Pancreas (tissue), 10 donors: Measurements from ENCODE around the gene ARHGAP6. TPM values are rescaled to one million over a fixed set of nuclear protein-coding genes. Genes with fewer than 3 reads are reported as not detected.
A peak's percentile ranks its signal among the peaks of the same experiment; 100 is the strongest.

Experiments
- ATAC-seq, 4 donors: fragments of 200-7000 bp; cut with Tn5 transposase; one replicate each; pipeline versions ENCODE4 v1.8.0 to v1.9.1; 2020; ENCODE audit warnings: mild to moderate bottlenecking in 4 of 4, moderate library complexity in 4 of 4
- DNase-seq, 6 donors: peaks; one replicate each; pipeline ENCODE4 v3.0.0-alpha.2; 2020
- FAIRE-seq: peaks from 2 replicates; lab custom pipeline; 2012; peaks lifted over from hg19 to GRCh38; lab: Jason Lieb, UNC
- H3K27ac ChIP-seq, 4 donors: fragments of 200-600 bp; sonication (generic); 1 replicate in 3 of 4; 2 replicates in 1 of 4; pipeline versions ENCODE4 v1.5.0 to v1.8.0; 2020
- H3K27me3 ChIP-seq, 4 donors: fragments of 200-600 bp; one replicate each; pipeline ENCODE4 v1.8.0; 2021
- H3K36me3 ChIP-seq, 3 donors: fragments of 200-600 bp; sonication (generic) in 1 of 3; one replicate each; pipeline versions ENCODE4 v1.5.0 to v1.8.0; 2020 to 2021
- H3K4me1 ChIP-seq, 3 donors: fragments of 200-600 bp; one replicate each; pipeline ENCODE4 v1.8.0; 2021
- H3K4me3 ChIP-seq, 4 donors: fragments of 200-600 bp; sonication (generic) in 2 of 4; one replicate each; pipeline versions ENCODE4 v1.5.0 to v1.8.0; 2020 to 2021
- H3K9me3 ChIP-seq, 4 donors: fragments of 200-600 bp; one replicate each; pipeline ENCODE4 v1.8.0; 2021
- WGBS, 2 donors: extraction: QIAGEN DNeasy Blood & Tissue Kit; methylation state at CpG; one replicate each; pipeline ENCODE4 v1.1.7; 2013; 5-methylcytosine and 5-hydroxymethylcytosine counted together
- intact Hi-C, 3 donors: fragments of 100-400 bp; cut with DNase I; formaldehyde crosslinking; loops; one replicate each; pipeline versions ENCODE4 v1.11.1 to v1.14.2; 2022
- polyA plus RNA-seq, 2 donors: library from polyadenylated mRNA; stranded (reverse); fragments of 200-250 nt; gene quantifications; one replicate each; pipeline ENCODE4 v1.2.3, GENCODE V29; 2013
- total RNA-seq, 6 donors: library from RNA; stranded (reverse); fragmentation: NEBNext Ultra II Directional in 4 of 6; extraction: Animal tissue kit (Norgen Biotek cat#: 25700) in 4 of 6; gene quantifications; one replicate each; pipeline versions ENCODE4 v1.2.1 to v1.2.4, GENCODE V29; 2021 to 2023
- TF ChIP-seq, protein P1 (sequence below), 4 donors: fragments of 200-600 bp; sonication (generic) in 3 of 4; IDR thresholded peaks; one replicate each; pipeline versions ENCODE4 v1.5.0 to v1.8.0; 2021; ENCODE audit warnings: antibody characterized with exemption in 4 of 4
- donor health status: healthy with polysubstance abuse.
- donor health status: DM: no; HTN: no; CAD: no; lungs with moderate emphysema.
- donor health status: DM: no; HTN: no; CAD: no.
- donor health status: control.
- donor health status: control.
- donor health status: Bipolar disorder and iron deficiency.
- donor health status: DM: yes; HTN: yes; CAD: no.
- donor health status: DM: no; HTN: no; CAD: no.
- donor health status: DM: no; HTN: no; CAD: no.
- donor health status: DM: yes; HTN: yes; CAD: no.

ARHGAP6 gene
- total and polyA plus RNA-seq, 8 donors: 0.79 to 3.3 (median 1.1) TPM

DNA sequence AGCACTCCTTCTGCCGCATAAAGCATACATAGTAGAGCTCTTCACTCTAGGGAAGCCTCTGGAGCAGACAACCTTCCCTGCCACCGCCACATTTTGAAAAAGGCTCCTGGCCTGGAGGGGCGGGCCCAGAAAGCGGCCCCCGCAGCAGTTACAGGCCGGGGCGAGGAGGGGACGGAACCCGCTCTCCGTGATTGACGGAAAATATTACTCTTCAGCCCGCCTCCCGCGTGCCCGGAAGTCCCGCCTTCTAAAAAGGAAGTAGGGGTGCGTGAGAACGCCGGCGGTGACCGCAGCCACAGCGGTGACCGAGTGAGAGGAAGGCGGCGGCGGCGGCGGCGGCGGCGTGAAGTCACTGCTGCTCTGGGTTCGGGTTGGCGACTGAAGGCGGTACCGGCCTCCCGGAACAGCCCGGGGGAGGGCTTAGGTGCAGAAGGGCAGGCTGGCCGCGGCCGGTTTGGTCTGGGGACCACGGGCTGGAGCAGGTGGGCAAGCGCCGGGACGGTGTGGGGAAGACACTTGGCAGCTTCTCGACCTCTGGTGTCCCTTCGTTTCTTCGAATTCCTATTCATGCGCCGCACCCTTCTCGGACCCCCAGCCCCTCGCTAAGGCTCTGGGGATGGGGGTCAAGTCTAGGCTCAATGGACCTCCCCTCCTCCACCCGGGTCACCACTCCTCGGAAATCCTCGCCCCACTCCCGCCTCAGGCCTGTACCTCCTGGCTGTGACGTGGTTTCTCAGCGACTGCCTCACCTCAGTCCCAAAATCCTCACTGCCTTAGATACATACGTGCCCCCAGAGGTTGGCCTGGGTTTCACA, 554.5 kb downstream of the ARHGAP6 start, which contains the start of gene HCCS:
HCCS (plus strand) TSS at position 296 of the 815 bp plus-strand sequence. CDS start 729 bp downstream, outside the sequence.
- FAIRE-seq: peak; percentile 87
- intact Hi-C loops: no loop called here

DNA sequence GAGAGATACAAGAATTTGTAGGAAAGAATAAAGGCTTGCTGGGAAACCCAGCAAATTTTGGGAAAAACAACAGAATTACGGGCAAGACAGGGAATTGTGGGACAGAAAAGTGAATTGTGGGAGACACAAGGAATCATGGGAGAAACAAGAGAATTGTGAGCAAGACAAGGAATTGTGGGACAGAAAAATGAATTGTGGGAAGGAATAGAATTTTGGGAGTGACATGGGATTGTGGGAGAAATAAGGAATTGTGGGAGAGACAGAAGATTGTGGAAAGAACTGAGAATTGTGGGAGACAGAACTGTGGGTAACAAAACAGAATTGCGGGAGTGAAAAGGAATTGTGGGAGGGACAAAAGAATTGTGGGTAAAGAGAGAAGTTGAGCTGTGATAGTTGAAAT, 555.8 kb downstream of the ARHGAP6 start:
- FAIRE-seq (no peak), DNase-seq (no peak), ATAC-seq (no peak)
- no peak overlapping the region for H3K27ac ChIP-seq
- H3K9me3 ChIP-seq: no peaks in the 10 kb centered on the region
- no peak overlapping the region for H3K4me3 ChIP-seq
- no peaks in the 10 kb centered on the region for H3K4me1 ChIP-seq
- peaks cover 0 to 3% (median 0%) of the 10 kb centered on the region in 4 donors for H3K27me3 ChIP-seq
- WGBS, 2 donors: 80 to 89% methylated on average over 2 of the region's 2 CpGs
- H3K36me3 ChIP-seq: no peaks in the 10 kb centered on the region
- TF ChIP-seq, protein P1, sequence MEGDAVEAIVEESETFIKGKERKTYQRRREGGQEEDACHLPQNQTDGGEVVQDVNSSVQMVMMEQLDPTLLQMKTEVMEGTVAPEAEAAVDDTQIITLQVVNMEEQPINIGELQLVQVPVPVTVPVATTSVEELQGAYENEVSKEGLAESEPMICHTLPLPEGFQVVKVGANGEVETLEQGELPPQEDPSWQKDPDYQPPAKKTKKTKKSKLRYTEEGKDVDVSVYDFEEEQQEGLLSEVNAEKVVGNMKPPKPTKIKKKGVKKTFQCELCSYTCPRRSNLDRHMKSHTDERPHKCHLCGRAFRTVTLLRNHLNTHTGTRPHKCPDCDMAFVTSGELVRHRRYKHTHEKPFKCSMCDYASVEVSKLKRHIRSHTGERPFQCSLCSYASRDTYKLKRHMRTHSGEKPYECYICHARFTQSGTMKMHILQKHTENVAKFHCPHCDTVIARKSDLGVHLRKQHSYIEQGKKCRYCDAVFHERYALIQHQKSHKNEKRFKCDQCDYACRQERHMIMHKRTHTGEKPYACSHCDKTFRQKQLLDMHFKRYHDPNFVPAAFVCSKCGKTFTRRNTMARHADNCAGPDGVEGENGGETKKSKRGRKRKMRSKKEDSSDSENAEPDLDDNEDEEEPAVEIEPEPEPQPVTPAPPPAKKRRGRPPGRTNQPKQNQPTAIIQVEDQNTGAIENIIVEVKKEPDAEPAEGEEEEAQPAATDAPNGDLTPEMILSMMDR (IDR thresholded peaks at IDR 0.05): no peak
- intact Hi-C loops: no loop called here

More for the DNA sequence above, 554.5 kb downstream of the ARHGAP6 start, which contains the start of gene HCCS:
- Histone ChIP-seq H3K4me1 (no peaks in the 10 kb centered on the region), H3K27ac (peak within 1 kb of the TSS; percentile 33 to 66 (median 56)), H3K36me3 (no peaks in the 10 kb centered on the region), H3K9me3 (no peaks in the 10 kb centered on the region), H3K27me3 (no peaks in the 10 kb centered on the region), H3K4me3 (peak within 1 kb of the TSS; percentile 41 to 58 (median 52))
- 0 to 31% methylated on average over 55 to 58 of the region's 58 CpGs for WGBS, 2 donors
- ATAC-seq: peak; percentile 98 to 99 (median 98)
- peak; percentile 76 to 91 (median 80) for DNase-seq
- TF ChIP-seq, protein P1 (IDR thresholded peaks at IDR 0.05): no peak

DNA sequence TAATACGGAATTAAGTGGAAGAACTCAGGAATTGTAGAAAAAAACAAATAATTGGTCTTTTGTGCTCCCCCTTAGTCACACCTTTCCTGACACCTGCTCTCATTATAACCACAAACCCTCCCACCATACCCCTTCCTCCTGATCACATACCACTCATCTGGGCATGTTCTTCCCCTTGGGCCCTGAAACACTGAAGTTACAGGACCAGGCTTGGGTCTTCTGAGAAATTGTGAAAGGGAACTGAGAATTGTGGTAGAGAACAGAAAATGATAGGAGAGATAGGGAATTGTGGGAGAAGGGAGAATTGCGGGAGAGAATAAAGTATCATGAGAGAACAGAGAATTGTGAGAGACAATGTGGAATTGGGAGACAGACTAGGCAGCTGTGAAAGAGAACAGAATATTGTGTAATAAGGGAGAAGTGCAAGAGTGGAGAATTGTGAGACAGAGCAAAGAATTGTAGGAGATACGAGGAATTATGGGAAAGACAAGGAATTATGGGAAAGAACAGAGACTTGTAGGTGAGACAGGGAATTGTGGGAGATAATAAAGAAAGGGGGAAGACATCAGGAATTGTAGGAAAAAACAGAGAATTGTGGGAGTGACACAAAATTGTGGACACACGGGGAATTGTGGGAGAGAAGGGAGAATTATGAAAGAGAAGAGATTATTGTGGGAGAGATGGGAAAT, 557.3 kb downstream of the ARHGAP6 start:
- intact Hi-C loops: no loop called here
- WGBS, 2 donors: 74 to 86% methylated on average over 4 of the region's 4 CpGs
- DNase-seq (no peak), FAIRE-seq (no peak), ATAC-seq (no peak)
- no peaks in the 10 kb centered on the region for H3K9me3 ChIP-seq
- no peak overlapping the region for H3K27ac ChIP-seq
- H3K27me3 ChIP-seq: peaks cover 0 to 3% (median 0%) of the 10 kb centered on the region in 4 donors
- no peaks in the 10 kb centered on the region for H3K4me1 ChIP-seq
- TF ChIP-seq, protein P1 (IDR thresholded peaks at IDR 0.05): no peak
- H3K36me3 ChIP-seq: no peaks in the 10 kb centered on the region
- H3K4me3 ChIP-seq: no peak overlapping the region

DNA sequence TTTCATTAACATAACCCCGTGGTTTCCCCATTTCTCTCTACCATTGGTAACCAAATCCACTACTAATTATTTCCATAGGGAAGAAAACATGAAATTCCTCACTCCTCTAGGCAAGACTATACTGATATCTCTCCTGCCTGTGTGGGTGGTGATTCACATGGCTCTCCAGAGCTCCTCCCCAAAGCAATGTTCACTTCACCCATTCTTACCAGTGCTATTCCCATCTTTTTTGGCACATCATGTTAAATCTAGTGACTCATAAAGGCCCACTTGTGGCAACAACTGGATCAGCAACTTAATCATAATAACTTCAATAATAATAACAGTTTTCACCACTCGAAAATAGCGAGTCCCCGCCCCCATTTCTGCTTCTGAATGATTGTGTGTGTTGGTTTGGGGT, 560.6 kb downstream of the ARHGAP6 start:
- ATAC-seq (no peak), DNase-seq (no peak), FAIRE-seq (no peak)
- 60 to 86% methylated on average over 4 of the region's 4 CpGs for WGBS, 2 donors
- Histone ChIP-seq H3K4me3 (no peak overlapping the region), H3K27ac (no peak overlapping the region), H3K36me3 (no peaks in the 10 kb centered on the region), H3K9me3 (no peaks in the 10 kb centered on the region), H3K4me1 (no peaks in the 10 kb centered on the region), H3K27me3 (peaks cover 0 to 3% (median 0%) of the 10 kb centered on the region in 4 donors)
- intact Hi-C loops: no loop called here
- TF ChIP-seq, protein P1 (IDR thresholded peaks at IDR 0.05): no peak
